GM19238 (cell line): ENCODE measurements around the gene BRD9.
A peak's percentile ranks its signal among the peaks of the same experiment; 100 is the strongest.
"Not testable (repeated sequence)": the region's sequence is repeated elsewhere in the genome, so short reads cannot be mapped to it uniquely, and the experiment has no call there.

Experiments
- DNase-seq: peaks from one replicate; pipeline ENCODE4 v3.0.0; 2011; ENCODE audit warnings: low spot score; ENCODE audit not compliant: insufficient read length

BRD9 gene

GRCh38 chr5:923281-923873 lies 30.8 kb upstream of the BRD9 start:
- peak; percentile 89 for DNase-seq

GRCh38 chr5:922436-923280 lies 30.1 kb upstream of the BRD9 start:
- no peak for DNase-seq

GRCh38 chr5:921456-922435 lies 29.1 kb upstream of the BRD9 start:
- DNase-seq = no peak

GRCh38 chr5:920321-920720 lies 27.7 kb upstream of the BRD9 start:
- no peak for DNase-seq

- no peak for DNase-seq
Observed at GRCh38 chr5:919356-920000, 26.9 kb upstream of the BRD9 start.

- DNase-seq = not testable (repeated sequence)
Observed at GRCh38 chr5:918717-919116, 26.1 kb upstream of the BRD9 start.

GRCh38 chr5:916441-917293 lies 24.1 kb upstream of the BRD9 start:
- no peak for DNase-seq

GRCh38 chr5:915946-916345 lies 23.3 kb upstream of the BRD9 start:
- DNase-seq = no peak

- not testable (repeated sequence) for DNase-seq
Observed at GRCh38 chr5:915346-915745, 22.7 kb upstream of the BRD9 start.

GRCh38 chr5:914612-915011 lies 22.0 kb upstream of the BRD9 start:
- no peak for DNase-seq

- DNase-seq = no peak
Observed at GRCh38 chr5:914174-914573, 21.6 kb upstream of the BRD9 start.

GRCh38 chr5:912280-913091 lies 19.9 kb upstream of the BRD9 start:
- no peak for DNase-seq

- DNase-seq = no peak
Observed at GRCh38 chr5:911601-912000, 19.0 kb upstream of the BRD9 start.

GRCh38 chr5:910769-911160 lies 18.2 kb upstream of the BRD9 start:
- no peak for DNase-seq

- DNase-seq = no peak
Observed at GRCh38 chr5:909994-910768, 17.6 kb upstream of the BRD9 start.

- no peak for DNase-seq
Observed at GRCh38 chr5:909086-909485, 16.5 kb upstream of the BRD9 start.

- no peak for DNase-seq
Observed at GRCh38 chr5:908172-908571, 15.6 kb upstream of the BRD9 start.

- no peak for DNase-seq
Observed at GRCh38 chr5:907366-907910, 14.8 kb upstream of the BRD9 start.
